ENCODE data around the gene CRABP2. TPM values are rescaled to one million over a fixed set of nuclear protein-coding genes. Genes with fewer than 3 reads are reported as not detected.

CRABP2 gene
- total RNA-seq, 1 donor from 2014 or later = 229 TPM

DNA sequence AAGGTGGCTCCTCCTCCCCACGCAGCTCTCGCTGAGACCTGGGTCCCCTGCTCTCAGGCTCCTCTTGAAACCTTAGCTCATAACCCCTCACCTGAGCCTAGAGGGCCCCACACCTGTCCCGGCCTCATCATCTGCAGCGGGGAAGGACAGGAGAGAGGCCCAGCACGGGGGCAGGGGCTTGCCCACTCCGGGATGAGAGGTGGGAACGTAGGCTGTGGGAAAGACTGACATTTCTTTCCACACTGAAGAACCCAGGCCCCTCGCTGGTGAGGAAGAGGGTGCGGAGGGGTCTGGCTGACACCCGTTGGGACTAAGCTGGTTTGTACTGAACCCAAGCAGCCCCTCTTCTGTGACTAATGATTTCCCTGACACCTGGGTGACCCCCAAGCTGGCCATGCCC is 14.2 kb downstream of the CRABP2 start:
- no peak for DNase-seq (ENCODE audit: low spot score)

DNA sequence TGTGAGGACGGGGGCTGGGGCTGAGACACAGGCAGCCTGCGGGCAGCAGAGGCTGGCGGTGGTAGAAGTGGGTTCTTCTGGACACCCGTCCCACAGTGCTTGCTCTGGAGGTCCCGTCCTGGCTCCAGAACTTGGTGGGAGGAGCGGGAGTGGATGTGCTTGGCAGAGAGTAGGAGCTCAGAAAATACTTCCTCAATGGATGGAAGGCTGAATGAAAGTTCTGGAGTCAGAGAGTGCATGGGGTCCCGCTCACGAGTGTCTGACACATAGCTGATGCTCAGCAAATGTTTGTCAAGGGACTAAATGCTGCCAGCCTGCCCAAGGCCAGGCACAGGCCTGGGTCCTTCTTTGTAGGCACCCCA is 14.7 kb downstream of the CRABP2 start:
- no peak for DNase-seq (ENCODE audit: low spot score)

DNA sequence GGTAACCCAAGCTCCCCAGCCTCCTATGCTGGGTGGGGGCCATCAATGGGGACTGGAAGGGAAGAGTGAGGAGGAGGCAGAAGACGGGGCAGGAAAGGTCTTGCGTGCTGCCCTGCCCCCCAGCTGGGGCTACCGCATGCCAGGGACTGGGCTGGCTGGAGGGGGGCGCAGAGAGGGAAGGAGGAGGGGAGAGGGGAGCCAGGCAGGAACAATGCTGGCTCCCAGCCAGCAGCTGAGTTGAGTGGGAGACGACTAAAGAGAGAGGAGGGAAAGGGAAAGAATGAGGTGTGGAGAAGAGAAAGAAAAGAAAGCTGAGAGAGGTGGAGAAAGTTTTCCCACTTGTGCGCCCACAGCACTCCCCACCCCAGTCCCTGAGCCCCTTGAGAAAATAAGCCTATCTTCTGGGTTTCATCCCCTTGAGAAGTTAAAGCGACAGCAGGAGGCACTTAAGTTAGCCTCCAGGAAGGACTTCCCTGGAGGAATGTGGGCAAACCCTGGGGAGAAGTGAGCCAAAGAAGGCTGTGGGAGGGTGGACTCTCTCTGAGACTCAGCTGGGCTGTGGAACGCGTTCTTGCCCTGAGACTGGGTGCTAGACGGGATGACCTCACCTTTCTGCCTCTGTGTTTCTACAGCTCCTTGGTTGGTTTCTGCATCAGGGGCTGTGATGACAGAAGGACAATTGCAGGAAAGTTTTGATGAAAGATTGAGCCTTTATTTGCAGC is 15.3 kb downstream of the CRABP2 start:
- no peak for DNase-seq (ENCODE audit: low spot score)

DNA sequence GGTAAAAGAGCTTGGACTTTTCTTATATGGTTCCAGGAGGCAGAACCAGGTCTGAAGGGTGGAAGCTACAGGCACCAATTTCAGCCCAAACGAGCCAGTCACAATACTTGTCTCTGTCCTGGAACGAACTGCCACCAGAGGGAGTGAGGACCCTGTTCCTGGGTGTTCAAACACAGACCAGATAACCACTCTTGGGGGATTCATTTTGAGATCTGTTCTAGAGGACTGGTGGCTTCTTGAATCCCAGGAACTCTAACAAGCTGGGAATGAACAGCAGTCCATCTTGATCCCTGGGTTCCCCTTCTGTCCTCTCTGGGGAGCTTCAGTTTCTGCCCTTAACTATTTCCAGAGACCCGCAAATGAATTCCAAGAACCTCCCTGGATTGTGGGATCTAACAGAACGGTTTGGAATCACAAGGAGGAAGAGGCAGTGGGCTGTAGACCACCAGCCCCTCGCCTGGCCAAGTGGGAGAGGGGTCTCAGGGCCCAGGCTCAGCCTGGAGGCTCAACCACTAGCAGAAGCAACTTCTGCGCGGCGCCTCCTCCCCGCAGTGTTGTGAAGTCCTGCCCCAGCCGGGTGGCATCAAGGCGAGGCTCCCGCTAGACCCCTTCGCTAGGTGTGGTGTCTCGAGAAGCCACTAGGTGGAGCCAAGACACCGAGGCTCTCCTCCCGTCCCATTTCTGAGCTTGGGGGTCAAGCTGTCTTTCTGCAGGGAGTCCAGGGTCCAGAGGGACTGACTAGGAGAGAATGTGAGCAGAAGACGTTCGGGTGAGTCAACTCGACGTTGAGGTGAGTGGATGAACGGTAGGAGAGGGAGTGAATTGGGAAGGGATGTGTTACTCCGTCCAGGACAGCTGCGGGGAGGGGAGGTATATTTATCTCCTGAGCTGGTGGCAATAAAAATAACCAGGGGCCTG is 16.1 kb downstream of the CRABP2 start:
- peak; percentile 84 for DNase-seq (ENCODE audit: low spot score)

DNA sequence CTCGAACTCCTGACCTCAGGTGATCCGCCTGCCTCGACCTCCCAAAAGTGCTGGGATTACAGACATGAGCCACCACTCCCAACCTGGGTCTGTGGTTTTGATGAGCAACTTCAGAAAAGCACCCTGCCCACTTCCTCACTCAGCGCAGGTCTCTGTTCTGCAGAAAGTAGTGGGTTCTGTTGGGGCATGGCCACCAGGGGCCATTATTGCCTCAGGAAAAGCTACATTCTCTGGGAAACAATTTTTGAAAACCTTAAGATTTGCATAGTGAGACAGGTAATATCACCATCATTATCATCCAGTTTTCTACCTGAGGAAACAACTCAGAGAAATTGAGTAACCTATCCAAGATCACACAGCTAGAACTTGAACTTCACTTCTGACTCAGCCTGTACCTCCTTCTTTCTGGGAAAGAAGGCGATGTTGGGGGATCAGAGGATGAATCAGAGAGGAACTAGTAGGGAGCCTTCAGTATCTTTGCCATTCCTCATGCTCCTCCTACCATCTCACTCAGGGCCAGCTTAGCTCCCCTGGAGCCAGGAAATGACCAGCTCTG is 21.1 kb downstream of the CRABP2 start:
- no peak for DNase-seq (ENCODE audit: low spot score)

DNA sequence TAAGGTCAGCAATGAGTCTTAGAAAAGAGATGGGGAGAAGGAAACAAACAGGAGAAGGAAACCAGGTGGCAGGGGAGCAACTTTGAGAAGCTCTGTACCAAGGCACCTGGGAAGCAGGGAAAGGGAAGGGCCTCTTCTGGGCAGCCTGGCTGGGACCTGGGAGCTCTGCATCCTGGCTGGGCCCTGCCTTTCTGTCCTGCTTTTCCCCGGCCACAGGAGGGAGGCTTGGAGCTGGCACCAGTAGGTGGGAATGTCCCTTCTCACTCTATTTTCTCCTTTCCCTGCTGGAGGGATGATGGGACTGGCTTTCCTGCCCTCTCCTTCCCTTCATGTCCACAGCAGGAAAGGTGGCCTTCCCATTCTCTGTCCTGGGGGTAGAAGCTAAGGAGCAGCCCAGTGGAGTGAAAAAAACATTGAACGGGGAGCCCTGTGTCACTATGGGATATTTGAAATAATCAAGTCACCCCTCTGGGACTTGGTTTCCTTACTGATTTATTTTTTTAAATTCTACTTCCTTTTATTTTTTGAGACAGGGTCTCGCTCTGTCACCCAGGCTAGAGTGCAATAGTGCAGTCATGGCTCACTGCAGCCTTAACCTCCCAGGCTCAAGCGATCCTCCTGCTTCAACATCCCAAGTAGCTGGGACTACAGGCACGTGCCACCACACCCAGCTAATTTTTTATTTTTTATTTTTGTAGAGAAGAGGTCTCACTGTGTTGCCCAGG is 23.1 kb downstream of the CRABP2 start:
- DNase-seq (ENCODE audit: low spot score) = no peak

DNA sequence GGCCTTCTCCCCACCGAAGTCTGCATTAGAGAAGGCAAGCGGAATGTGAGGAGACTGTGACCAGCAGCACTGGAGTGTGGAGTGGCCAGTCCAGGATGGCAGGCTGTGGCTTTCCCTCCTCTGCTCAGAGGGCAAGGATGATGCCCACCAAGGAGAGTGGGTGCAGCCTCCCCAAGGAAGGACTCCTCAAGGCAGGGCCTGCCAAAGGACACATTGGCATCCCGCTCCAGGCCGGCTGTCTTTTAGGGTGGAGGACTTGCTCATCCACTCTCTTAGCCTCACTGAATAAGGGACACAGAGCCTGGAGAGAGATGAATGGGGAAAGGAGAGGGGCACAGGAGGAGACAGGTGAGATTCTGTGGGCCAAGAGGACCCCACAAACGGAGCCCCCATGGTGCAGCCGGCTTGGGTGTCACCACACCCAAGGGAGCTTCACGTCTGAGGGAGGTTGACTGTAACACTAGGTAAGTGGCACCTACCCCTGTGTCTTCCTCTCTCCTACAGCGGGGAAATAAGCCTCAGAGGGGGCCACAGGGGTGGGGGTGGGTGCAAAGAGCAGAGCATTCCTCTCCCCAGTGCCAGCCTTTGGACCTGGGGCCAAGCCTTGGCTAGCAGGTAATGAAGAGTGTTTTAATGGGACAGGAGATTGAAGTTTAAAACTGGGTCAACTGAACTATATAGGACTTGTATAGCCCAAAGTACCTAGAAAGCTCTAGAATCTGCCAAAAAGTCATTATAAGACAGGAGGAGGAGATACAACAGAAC is 24.0 kb downstream of the CRABP2 start:
- DNase-seq (ENCODE audit: low spot score) = no peak

DNA sequence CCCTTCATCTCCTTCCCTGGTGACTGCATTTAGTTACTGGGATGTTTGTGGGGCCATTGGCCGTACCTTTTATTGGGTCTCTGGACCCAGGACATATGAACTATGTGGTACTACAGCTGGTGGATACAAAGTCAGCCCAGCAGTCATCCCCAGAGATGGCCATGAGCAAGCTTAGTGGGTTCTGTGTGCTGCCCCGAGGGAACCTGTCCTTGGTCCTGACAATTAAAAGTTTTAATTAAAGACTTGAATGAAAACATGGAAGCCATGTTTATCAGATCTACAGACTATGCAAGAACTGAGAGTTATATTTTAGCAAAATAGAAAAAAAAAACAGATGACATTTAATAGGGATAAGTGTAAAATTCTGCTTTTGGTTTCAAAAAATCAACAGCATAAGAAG is 25.3 kb downstream of the CRABP2 start:
- no peak for DNase-seq (ENCODE audit: low spot score)

DNA sequence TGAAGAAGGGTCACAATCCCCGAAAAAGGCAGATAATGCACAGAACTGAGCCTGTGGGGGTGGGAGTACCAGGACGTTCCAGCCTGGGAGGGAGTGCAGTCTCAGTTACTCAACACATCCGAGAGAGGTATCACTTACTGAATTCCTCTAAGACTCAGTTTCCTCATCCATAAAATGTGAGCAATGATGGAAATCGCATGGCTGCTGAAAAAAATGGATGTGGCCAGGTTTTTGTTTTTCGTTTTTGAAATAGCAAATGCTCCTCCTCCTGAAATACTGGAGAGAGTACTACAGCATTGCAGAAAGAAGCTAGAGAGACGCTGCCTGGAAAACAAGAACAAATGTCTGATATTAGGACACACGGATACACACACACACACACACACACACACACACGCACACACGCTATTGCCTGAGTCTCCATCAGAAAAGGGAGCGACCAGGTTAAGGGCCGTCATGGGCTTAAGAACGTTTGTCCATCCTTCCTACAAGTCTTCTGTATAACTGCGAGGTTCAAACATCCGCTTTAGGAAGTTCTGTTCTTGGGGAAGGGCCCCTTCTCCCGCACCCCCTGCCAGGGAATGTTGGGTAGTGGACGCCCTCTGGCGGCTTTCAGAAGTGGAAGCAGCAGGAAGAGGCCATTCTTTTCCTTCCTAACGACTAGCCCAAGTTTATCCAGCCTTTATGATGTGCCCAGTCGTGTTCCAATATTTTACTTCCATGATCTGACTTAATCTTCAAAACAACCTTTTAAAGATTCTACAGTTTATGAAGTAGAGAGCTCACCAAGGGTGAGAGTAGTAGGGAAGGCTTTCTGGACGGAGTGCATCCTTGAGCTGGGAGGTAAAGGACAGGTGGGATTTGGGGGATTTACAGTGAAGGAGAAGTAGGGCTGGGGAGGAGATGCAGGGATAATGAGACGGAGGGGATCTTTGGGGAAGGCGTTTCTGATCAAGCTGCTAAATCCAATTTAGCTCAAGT is 27.5 kb downstream of the CRABP2 start:
- DNase-seq (ENCODE audit: low spot score) = no peak

DNA sequence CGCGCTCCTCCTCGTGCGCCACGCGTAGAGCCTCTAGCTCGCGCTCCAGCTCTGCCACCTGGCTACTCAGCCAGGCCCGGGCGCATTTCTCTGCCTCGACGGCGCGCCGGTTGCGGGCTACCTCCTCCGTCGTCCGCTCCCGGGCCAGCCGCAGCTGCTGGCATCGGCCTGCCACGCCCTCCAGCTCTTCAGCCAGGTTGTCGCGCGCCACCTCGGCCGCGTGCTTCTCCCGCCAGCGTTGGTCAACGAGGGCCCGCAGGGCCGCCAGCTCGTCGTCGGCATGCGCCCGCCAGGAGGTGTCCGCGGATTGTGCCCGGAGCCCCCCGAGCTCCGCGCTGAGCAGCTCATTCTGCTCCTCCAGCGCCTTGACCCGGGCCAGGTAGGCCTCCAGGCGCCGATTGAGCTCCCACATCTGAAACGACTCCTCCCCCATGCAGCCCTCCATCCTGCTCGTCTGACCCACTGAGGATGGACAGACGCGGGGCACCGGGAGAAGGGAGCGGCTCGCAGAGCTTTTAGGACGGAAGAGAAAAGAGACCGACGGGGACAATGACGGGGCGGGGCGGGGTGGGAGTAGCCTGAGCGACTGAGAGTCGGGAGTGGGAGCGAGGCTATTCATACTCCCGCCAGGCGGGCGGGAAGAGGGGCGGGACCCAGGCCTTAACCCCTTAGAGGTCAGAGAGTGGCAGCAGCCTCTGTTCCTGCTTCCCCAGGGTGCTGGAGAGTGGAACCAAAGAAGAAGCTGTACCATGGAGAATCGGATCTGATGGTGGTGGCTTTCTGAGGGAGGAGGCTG is 28.4 kb downstream of the CRABP2 start, which contains the start of gene NES:
Gene NES (minus strand): TSS at position 588 of the 796 bp plus-strand sequence. CDS start 143 bp downstream, at position 445.
- DNase-seq (ENCODE audit: low spot score) = peak; percentile 77

DNA sequence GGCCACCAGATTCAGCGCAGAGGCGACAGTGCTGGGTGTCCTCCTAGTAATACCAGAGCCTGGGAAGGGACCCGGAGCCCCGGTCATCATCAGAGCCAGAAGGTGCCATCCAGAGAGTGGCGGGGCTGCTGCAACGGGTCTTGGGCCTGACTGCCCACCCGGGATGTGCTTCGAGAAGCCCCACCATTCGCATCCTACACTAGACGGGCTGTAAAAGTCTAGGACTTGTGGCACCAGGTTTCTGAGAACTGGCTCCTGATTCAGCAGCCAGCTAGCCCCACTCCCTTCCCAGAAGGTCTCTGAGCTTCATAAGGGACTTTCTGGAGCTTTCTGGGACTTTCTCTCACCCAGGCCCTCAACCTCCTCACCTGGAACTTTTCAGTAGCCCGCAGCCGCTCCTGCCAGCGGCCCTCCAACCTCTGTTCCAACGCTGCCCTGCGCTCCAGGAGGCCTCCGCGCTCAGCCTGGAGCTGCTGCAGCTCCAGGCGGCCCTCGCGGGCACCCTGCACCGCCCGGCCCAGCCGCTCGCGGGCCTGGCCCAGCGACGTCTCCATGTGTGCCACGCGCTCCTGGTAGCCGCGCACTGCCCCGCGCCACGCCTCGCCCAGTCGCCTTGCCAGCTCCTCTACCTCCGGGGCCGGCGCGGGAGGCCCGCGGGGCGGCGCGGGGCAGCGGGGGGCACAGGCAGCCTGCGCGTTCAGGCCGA is 29.1 kb downstream of the CRABP2 start:
- no peak for DNase-seq (ENCODE audit: low spot score)

DNA sequence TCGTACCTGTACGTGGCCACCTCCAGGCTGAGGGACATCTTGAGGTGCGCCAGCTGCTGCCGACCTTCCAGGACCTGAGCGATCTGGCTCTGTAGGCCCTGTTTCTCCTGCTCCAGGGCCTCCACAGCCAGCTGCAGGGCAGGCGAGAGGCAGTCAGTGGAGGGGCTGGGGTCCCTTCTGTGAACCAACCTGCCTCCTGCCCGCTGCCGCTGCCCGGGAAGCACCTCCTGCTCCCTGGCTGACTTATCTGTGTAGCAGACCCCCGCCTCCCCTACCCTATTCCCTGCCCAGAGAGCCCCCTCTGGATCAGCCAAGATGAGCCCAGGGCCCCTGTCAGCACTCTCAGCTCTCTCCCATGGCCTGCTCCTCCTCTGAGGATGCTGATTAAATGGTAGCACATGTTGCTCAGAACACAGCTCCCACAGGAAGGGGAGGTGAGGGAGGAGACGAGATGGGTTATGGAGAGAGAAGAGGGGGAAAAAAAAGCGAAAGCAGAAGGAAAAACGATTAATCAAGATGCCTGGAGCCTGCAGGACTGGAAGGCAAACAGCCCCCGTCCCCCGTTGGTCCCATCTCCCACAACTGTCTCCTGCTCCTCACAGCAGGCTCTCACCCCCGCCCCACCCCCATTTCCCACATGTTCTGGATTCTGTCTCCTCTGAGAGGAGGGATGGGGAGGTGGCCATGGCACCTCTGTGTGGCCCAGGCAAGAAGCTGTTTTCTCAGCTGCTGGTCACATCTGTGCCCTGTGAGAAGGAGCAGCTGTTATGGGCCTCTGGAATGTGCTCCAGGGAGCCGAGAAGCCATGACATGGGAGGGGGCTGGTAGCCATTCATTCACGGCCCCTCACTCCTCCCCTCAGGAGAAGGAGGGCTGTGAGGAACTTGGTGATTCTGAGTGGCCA is 29.9 kb downstream of the CRABP2 start:
- no peak for DNase-seq (ENCODE audit: low spot score)

DNA sequence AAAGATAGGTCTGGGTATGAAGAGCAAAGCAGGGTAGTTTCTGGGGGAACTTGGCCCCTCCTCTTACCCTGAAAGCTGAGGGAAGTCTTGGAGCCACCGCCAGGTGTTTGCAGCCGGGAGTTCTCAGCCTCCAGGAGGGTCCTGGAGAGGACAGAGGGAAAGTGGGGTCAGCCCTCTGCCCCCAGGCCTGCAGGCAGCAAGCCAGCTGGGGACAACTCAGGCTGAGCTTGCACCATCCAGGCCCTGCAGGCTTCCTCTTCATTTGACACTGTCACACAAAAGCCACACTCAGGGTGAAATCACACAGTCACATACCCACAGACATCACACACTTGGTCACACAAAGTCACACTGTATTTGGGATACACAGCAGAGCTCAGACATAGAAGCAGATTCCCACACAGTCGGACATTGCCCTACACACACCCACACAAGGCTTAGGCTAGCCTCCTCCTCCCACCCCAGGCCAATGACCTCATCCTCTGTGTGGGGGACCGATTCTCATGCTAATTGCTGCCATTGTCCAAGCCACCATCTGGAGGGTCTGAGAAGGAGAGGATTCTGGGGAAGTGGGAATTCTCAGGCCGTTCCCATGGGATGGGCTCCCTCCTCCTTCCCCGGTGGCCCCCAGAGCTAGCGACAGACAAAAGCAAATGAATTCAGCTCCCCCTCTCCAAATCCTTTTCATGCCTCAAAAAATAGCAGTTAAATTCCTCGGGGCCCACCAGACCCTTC is 31.8 kb downstream of the CRABP2 start:
- no peak for DNase-seq (ENCODE audit: low spot score)

DNA sequence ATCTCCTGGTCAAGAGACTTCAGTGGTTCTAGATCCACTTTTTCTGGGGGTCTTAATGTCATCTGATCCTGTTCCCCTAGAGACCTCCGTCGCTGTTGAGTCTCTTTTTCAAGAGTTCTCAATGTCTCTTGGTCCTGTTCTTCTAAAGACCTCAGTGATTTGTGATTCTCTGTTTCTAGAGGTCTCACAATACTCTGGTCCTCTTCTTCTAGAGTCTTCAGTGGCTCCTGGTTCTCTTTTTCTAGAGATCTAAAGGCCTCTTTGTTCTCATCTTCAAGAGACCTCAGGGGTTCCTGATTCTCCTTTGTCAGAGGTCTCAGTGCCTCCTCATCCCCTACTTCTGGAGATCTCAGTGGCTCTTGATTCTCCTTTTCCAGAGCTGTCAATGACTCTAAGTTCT is 33.6 kb downstream of the CRABP2 start:
- no peak for DNase-seq (ENCODE audit: low spot score)

DNA sequence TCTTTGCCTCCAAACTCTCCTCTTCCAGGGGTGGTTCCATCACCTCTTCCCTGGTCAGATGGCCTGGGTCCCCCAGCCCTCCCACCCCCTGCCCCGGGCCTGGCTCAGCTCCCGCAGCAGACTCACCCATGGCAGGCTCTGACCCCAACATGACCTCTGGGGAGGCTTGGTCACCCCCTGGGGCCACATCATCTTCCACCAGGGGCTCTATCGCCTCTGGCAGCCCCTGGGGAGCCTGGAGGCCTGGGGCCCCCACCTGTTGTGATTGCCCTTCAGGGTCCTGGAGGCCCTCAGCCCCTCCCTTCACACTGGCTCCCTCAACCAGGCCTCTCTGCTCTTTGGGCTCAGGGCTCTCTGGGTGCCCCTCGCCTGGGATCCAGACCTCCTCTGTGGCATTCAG is 34.6 kb downstream of the CRABP2 start:
- DNase-seq (ENCODE audit: low spot score) = no peak

DNA sequence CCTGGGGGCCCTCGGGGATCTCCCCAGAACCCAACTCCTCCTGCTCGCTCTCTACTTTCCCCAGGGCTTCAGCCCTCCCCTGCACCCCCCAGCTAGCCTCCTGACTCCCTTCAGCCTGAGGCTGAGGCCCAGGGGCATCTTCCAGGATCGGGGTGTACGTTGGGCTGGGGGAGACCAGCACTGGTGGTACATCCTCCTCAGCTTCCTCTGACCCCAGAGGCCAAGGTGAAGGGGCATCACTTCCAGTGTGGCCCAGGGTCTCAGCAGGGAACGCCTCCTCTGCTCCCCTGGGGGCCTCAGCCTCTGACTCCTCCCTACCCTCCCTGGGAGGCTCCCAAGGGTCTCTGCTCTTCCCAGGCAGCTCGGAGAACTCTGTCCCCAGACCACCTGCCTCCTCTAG is 35.0 kb downstream of the CRABP2 start:
- DNase-seq (ENCODE audit: low spot score) = no peak

DNA sequence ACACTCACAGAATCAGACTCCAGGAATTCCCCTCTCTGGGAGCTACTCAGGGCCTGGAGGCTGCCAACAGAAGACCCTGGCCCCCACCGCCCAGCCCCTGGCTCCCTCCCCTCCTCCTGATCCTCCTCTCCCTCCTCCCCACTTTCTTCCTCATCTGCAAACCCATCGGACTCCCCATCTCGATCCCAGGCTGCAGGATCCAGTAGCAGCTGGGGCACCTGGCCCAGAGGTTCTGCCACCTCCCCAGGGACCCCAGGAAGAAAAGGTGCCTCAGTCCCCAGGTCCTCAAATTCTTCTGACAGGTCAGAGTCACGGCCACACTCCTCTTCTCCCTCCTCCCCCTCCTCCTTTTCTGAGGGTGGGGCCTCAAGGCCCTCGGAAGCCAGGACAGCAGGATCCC is 35.6 kb downstream of the CRABP2 start:
- no peak for DNase-seq (ENCODE audit: low spot score)

All from ureter (tissue), 1 donor.